Right atrium auricular region (tissue), 2 donors: ENCODE measurements around the gene FOXA1. TPM values are rescaled to one million over a fixed set of nuclear protein-coding genes. Genes with fewer than 3 reads are reported as not detected.

Experiments used
- DNase-seq: peaks from one replicate; pipeline ENCODE4 v3.0.0-alpha.2; 2019; ENCODE audit warnings: low spot score
- H3K27ac ChIP-seq, 2 donors: fragments of 200-600 bp; sonication (generic); 1 replicate in 1 of 2; 2 replicates in 1 of 2; pipeline ENCODE4 v1.5.1; 2016 to 2019
- H3K27me3 ChIP-seq, 2 donors: fragments of 200-600 bp; sonication (generic); one replicate each; pipeline versions ENCODE4 v1.5.1 to v1.6.0; 2017 to 2019
- H3K36me3 ChIP-seq: fragments of 200-600 bp; sonication (generic); one replicate; pipeline ENCODE4 v1.5.1; 2016
- H3K4me1 ChIP-seq, 2 donors: fragments of 200-600 bp; sonication (generic); one replicate each; pipeline versions ENCODE4 v1.5.1 to v1.6.0; 2017 to 2019
- H3K4me3 ChIP-seq, 2 donors: fragments of 200-600 bp; sonication (generic); 1 replicate in 1 of 2; 2 replicates in 1 of 2; pipeline ENCODE4 v1.5.1; 2017 to 2019; ENCODE audit warnings: mild to moderate bottlenecking in 1 of 2, moderate library complexity in 1 of 2
- H3K9me3 ChIP-seq, 2 donors: fragments of 200-600 bp; sonication (generic); one replicate each; pipeline ENCODE4 v1.5.1; 2019
- total RNA-seq, 2 donors: library from RNA; depleted of rRNA; stranded (reverse); fragments of >200 nt; gene quantifications; one replicate each; pipeline ENCODE4 v1.1.0, GENCODE V29; 2016
- TF ChIP-seq, protein P1 (sequence below), 2 donors: fragments of 200-600 bp; sonication (generic); IDR thresholded peaks; one replicate each; pipeline ENCODE4 v1.5.1; 2019; ENCODE audit warnings: antibody characterized with exemption in 2 of 2

FOXA1 gene
- total RNA-seq, 2 donors from 2014 or later = not detected

DNA sequence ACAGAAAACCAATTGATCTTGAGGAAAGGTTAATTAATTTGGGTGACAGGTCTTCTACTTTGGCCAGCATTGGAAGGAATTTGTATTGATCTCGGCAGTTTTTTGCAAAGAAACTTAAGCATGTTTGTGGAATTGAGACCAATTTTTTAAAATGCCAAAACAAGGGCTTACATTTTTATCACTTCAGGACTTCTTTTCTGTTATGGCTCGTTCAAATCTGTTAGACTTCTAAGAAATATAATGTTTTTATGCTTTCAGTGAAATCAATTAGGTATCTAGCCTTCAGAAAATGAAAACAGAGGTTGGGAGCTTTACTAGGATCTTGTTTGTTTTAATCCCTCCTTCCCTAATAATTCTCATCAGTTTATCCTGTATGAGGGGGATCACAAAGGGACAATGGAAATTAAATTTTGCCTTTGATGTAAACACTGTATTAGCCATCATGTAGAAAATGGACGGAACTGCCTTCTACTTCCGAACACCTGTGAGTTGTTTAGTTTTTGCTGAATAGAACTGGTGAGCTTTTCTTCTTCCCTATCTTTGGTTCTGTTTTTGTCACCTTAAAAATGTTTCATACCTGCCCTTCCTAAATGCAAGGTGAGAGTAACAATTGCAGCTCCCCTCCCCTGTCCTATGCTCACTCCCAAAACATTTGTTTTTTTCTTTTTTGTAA lies 7.8 kb downstream of the FOXA1 start:
- Histone ChIP-seq H3K4me3 (no peak overlapping the region), H3K27ac (no peak overlapping the region), H3K4me1 (peaks cover 0 to 40% of the 10 kb centered on the region in 2 donors), H3K27me3 (peaks cover 64 to 86% of the 10 kb centered on the region in 2 donors), H3K36me3 (no peaks in the 10 kb centered on the region), H3K9me3 (no peaks in the 10 kb centered on the region)
- TF ChIP-seq, protein P1, sequence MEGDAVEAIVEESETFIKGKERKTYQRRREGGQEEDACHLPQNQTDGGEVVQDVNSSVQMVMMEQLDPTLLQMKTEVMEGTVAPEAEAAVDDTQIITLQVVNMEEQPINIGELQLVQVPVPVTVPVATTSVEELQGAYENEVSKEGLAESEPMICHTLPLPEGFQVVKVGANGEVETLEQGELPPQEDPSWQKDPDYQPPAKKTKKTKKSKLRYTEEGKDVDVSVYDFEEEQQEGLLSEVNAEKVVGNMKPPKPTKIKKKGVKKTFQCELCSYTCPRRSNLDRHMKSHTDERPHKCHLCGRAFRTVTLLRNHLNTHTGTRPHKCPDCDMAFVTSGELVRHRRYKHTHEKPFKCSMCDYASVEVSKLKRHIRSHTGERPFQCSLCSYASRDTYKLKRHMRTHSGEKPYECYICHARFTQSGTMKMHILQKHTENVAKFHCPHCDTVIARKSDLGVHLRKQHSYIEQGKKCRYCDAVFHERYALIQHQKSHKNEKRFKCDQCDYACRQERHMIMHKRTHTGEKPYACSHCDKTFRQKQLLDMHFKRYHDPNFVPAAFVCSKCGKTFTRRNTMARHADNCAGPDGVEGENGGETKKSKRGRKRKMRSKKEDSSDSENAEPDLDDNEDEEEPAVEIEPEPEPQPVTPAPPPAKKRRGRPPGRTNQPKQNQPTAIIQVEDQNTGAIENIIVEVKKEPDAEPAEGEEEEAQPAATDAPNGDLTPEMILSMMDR (IDR thresholded peaks at IDR 0.05) = no peak
- no peak for DNase-seq

DNA sequence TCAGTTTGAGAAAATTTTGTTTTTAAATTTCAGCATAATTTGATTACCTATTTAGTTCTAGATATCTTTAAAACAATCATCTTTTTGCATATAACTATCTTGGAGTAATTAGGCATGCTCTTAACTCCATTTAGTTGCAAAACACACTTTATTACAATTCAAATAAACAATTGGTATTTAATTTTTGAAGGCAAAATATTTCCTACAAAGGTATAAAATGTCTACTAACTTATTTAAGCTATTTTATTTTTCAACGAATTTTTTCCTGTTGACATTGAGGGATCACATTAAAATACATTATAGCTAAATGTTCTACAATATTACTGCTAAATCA lies 8.3 kb downstream of the FOXA1 start:
- Histone ChIP-seq H3K27me3 (peaks cover 58 to 81% of the 10 kb centered on the region in 2 donors), H3K9me3 (no peaks in the 10 kb centered on the region), H3K27ac (no peak overlapping the region), H3K4me1 (peaks cover 0 to 35% of the 10 kb centered on the region in 2 donors), H3K4me3 (no peak overlapping the region), H3K36me3 (no peaks in the 10 kb centered on the region)
- TF ChIP-seq, protein P1 (IDR thresholded peaks at IDR 0.05) = no peak
- DNase-seq = no peak

DNA sequence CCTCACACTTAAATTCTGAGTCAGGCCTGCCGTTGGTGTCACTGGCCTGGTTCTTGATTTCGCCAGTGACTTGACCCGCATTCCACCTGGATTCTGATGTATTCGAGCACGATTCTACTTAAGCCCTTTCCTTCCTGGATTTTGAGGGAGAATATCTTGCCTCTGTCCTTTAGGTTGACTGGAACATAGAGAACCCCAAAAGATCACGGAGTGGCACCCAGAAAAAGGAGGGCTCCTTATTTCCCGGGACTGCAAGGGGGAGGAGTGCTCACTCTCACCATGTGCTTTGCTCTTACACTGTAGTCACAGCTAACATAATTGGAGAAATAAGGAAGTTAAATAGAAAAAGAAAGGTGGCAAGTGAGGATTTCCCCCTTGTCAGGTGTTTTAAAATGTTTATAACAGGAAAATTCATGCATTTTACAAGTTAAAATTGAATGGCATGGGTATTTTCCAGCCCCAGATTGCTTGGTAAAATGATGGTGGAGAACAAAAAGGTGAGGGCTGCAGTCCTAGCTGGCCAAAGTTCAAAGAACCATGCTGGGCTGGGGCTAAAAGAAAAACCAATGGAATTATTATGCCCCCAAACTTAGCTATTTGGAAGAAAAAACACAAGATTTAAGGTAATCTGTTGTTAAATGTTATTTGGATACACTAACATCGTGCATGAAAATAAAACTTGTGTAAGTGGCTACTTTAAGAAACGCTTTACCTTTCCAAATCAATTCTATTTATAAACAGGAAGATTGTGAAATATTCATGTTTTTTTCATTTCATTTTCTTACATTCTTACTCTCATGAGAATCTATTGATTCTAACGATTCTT lies 8.9 kb downstream of the FOXA1 start:
- TF ChIP-seq, protein P1 (IDR thresholded peaks at IDR 0.05) = no peak
- no peak for DNase-seq
- no peaks in the 10 kb centered on the region for H3K9me3 ChIP-seq
- peaks cover 53 to 75% of the 10 kb centered on the region in 2 donors for H3K27me3 ChIP-seq
- H3K4me1 ChIP-seq = peaks cover 0 to 32% of the 10 kb centered on the region in 2 donors
- no peak overlapping the region for H3K4me3 ChIP-seq
- no peaks in the 10 kb centered on the region for H3K36me3 ChIP-seq
- no peak overlapping the region for H3K27ac ChIP-seq

DNA sequence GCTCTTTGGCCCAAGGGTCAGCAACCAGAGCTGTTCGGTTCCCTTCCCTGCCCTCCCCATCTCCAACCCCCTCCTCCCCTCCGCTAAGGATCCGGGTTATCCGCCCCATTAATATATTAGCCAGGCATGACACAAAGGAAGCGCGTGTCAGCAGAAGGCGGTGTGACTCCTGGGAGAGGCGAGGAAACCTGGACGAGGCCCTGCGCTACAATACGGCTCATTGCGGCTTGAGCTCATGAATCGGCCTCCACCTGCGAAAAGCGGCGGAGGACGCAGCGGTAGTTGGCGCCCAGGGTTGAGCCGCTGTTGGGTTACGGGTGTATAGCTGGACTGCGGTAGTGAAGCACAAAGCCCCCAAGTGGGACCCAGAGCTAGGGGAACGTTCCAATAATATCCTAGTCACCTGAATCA lies 9.9 kb downstream of the FOXA1 start:
- DNase-seq = no peak
- Histone ChIP-seq H3K9me3 (no peaks in the 10 kb centered on the region), H3K4me1 (peaks cover 0 to 32% of the 10 kb centered on the region in 2 donors), H3K36me3 (no peaks in the 10 kb centered on the region), H3K4me3 (no peak overlapping the region), H3K27me3 (peaks cover 45 to 64% of the 10 kb centered on the region in 2 donors), H3K27ac (no peak overlapping the region)
- TF ChIP-seq, protein P1 (IDR thresholded peaks at IDR 0.05) = no peak

DNA sequence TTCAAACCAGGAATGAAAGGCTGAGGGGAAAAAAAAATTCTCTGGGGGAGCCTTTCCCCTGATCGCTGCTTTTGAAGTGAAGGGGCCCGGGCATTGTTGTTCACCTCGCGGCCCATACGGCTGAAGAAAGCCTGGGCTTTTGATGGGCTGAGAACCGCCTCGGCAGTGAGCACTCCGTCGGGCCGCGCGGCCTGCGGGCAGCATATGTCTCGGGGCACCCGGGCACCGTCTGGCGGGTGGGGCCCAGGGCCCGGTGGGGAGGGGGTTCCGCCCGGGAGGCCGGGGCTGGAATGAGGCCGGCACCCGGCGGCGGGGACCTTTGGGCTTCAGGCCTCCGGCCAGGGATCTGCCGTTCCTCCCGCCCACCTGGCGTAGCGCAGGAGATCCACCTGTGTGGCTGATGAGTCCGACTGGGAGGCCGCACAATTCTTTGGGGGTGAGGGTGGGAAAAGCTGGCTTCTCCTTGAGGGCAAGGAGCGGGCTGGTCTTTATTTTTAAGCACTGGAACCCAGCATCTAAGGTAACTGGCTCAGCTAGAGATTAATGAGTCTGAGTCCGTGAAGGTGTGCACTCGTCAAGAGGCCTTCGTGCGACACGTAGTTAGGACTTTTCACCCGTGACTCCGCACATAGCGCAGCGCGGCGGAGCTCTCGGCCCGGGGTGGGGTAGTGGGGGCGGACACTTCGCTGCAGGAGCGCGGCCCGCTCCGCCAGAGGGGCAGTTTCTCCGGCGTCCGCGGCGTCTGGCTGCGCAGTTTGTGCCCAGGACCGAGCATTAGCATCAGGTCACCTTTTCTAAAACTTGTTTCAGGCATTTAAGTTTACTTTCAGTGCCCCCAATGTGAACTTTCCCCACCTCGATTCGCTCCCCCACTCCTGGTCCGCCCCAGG lies 10.6 kb downstream of the FOXA1 start:
- H3K27me3 ChIP-seq = peaks cover 44 to 59% of the 10 kb centered on the region in 2 donors
- no peak for DNase-seq

More for the DNA sequence above, 10.6 kb downstream of the FOXA1 start:
- H3K36me3 ChIP-seq = no peaks in the 10 kb centered on the region
- no peak overlapping the region for H3K27ac ChIP-seq
- H3K4me3 ChIP-seq = no peak overlapping the region
- H3K4me1 ChIP-seq = peaks cover 0 to 32% of the 10 kb centered on the region in 2 donors
- H3K9me3 ChIP-seq = no peaks in the 10 kb centered on the region
- TF ChIP-seq, protein P1 (IDR thresholded peaks at IDR 0.05) = no peak
